HUES64 (cell line): Measurements from ENCODE around the gene CUTA.

Experiments
- H3K27ac ChIP-seq: 2 replicates; pipeline ENCODE4 v1.7.0; 2013; ENCODE audit warnings: low read depth, low read length, inconsistent platforms
- H3K27me3 ChIP-seq: 2 replicates; pipeline ENCODE4 v1.6.1; 2013; ENCODE audit warnings: mild to moderate bottlenecking, low read length; ENCODE audit not compliant: insufficient read depth
- H3K36me3 ChIP-seq: 2 replicates; pipeline ENCODE4 v1.6.1; 2013; ENCODE audit warnings: mild to moderate bottlenecking, low read length; ENCODE audit not compliant: insufficient read depth
- H3K4me1 ChIP-seq: 2 replicates; pipeline ENCODE4 v1.6.1; 2013; ENCODE audit warnings: mild to moderate bottlenecking, low read length, moderate library complexity; ENCODE audit not compliant: insufficient read depth
- H3K4me3 ChIP-seq: 2 replicates; pipeline ENCODE4 v1.5.1; 2013; ENCODE audit warnings: mild to moderate bottlenecking, low read length, moderate library complexity
- H3K9ac ChIP-seq: 2 replicates; pipeline ENCODE4 v1.6.1; 2013; ENCODE audit warnings: mild to moderate bottlenecking, low read depth, low read length
- H3K9me3 ChIP-seq: 2 replicates; pipeline ENCODE4 v1.6.1; 2013; ENCODE audit warnings: low read depth, low read length; ENCODE audit not compliant: insufficient read depth
- WGBS: fragments of 150-250, 120-280 bp; methylation state at CpG from one replicate; pipeline ENCODE4 v1.1.7; 2013; ENCODE audit warnings: missing lambda C conversion rate; 5-methylcytosine and 5-hydroxymethylcytosine counted together

CUTA gene

GRCh38 chr6:33438978-33439594 lies 21.2 kb upstream of the CUTA start:
- Histone ChIP-seq H3K27ac (no peak overlapping the region), H3K9me3 (no peaks in the 10 kb centered on the region), H3K27me3 (no peaks in the 10 kb centered on the region), H3K4me3 (no peak overlapping the region), H3K9ac (no peak overlapping the region), H3K4me1 (peaks cover 2% of the 10 kb centered on the region), H3K36me3 (peaks cover 86% of the 10 kb centered on the region)
- WGBS: 94% methylated on average over 3 of the region's 3 CpGs

- no peak overlapping the region for H3K9ac ChIP-seq
- no peak overlapping the region for H3K27ac ChIP-seq
- WGBS: 95% methylated on average over 18 of the region's 18 CpGs
- no peaks in the 10 kb centered on the region for H3K27me3 ChIP-seq
- peaks cover 14% of the 10 kb centered on the region for H3K4me1 ChIP-seq
- no peak overlapping the region for H3K4me3 ChIP-seq
- no peaks in the 10 kb centered on the region for H3K9me3 ChIP-seq
- H3K36me3 ChIP-seq: peaks cover 75% of the 10 kb centered on the region
These were observed 19.8 kb upstream of the CUTA start for GRCh38 chr6:33437666-33438065.

DNA sequence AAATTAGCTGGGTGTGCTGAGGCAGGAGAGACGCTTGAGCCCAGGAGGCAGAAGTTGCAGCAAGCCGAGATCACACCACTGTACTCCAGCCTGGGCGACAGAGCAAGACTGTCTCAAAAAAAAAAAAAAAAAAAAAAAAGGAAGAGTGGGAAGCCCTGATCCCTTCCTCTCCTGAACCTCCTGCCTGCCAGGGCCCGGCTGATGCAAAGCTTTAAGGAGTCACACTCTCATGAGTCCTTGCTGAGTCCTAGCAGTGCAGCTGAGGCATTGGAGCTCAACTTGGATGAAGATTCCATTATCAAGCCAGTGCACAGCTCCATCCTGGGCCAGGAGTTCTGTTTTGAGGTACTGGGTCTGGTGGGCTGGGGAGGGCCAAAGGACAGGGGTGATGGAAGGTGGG lies 17.1 kb upstream of the CUTA start:
- Histone ChIP-seq H3K4me1 (peaks cover 28% of the 10 kb centered on the region), H3K9me3 (no peaks in the 10 kb centered on the region), H3K27me3 (no peaks in the 10 kb centered on the region), H3K27ac (no peak overlapping the region; the same call in 1 of the 2 replicates), H3K36me3 (peaks cover 48% of the 10 kb centered on the region), H3K4me3 (no peak overlapping the region), H3K9ac (no peak overlapping the region)
- WGBS: 96% methylated on average over 4 of the region's 4 CpGs

DNA sequence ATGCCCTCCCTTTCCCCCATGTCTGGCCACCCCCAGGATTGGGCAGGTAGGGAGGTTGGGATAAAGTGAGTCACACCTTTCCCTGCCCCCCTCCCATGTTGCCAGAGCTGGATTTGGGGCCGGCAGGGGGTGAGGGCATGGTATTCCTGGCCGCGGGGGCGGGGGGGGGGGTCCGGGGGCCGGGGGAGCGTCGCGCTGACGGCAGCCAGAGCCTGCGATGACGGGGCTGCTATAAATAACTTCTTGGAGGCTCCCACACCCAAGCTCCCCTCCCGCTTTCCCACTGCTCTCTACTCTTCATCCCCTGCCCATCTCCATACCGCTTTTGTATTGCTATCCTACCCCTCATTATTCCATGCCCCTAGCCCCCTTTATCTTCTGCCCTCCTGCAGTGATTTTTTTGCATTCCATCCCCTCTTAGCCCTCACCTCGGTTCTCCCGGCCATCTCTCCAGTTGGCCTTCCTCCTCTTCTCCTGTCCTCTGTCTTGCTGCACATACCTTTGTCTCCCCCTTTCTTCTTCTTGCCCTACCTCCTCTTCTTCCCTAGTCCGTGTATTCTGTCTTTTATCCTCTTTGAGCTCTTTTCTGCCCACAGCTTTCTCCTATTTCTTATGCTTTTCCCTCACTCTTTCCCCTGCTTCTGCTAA lies 15.8 kb upstream of the CUTA start:
- Histone ChIP-seq H3K36me3 (peaks cover 37% of the 10 kb centered on the region), H3K27ac (peak overlapping the region; percentile 100), H3K27me3 (no peaks in the 10 kb centered on the region), H3K9me3 (no peaks in the 10 kb centered on the region), H3K4me1 (peaks cover 39% of the 10 kb centered on the region), H3K9ac (peak overlapping the region; percentile 33; the same call in 1 of the 2 replicates), H3K4me3 (peak overlapping the region; percentile 57)
- 5% methylated on average over 13 of the region's 17 CpGs for WGBS

GRCh38 chr6:33433001-33433543 lies 15.2 kb upstream of the CUTA start:
- peak overlapping the region; percentile 33; the same call in 1 of the 2 replicates for H3K9ac ChIP-seq

GRCh38 chr6:33432546-33432945 lies 14.6 kb upstream of the CUTA start:
- peaks cover 44% of the 10 kb centered on the region for H3K4me1 ChIP-seq
- 27% methylated on average over 10 of the region's 10 CpGs for whole genome bisulfite sequencing
- H3K4me3 ChIP-seq: peak overlapping the region; percentile 57
- no peaks in the 10 kb centered on the region for H3K27me3 ChIP-seq
- H3K36me3 ChIP-seq: peaks cover 27% of the 10 kb centered on the region
- H3K27ac ChIP-seq: peak overlapping the region; percentile 100
- peak overlapping the region; percentile 83 for H3K9ac ChIP-seq
- no peaks in the 10 kb centered on the region for H3K9me3 ChIP-seq

More at GRCh38 chr6:33433001-33433543, 15.2 kb upstream of the CUTA start:
- peak overlapping the region; percentile 100 for H3K27ac ChIP-seq
- peaks cover 44% of the 10 kb centered on the region for H3K4me1 ChIP-seq
- H3K36me3 ChIP-seq: peaks cover 32% of the 10 kb centered on the region
- peak overlapping the region; percentile 57 for H3K4me3 ChIP-seq
- no peaks in the 10 kb centered on the region for H3K9me3 ChIP-seq
- 64% methylated on average over 1 of the region's 1 CpG for WGBS
- no peaks in the 10 kb centered on the region for H3K27me3 ChIP-seq

DNA sequence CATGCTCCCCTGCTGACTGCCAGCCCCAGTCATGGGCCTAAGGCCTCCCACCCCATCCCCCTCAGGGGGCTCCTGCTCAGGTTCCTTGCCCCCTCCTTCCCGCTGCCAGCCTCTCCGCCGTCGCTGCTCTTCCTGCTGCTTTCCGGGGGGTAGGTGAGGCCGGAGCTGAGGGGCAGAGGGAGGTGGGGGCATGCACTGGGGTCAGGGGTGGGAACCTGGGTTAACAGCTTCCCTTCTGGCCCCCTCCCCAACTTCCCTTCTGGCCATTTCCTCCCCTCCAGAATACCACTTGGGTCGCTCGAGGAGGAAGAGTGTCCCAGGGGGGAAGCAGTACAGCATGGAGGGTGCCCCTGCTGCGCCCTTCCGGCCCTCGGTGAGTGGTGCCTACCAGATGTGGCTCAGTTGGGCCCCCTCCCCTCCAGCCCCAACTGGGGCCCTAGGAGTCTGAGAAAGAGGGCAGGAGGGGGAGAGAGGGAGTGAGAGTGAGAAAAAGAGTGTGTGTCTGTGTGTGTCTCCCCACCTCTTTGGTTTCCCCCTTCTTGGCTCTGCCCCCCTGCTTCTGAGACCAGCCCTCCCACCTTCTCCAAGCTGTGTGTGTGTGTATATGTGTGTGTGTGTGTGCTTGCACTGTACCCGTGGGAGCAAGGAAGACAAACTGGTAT lies 14.1 kb upstream of the CUTA start:
- peaks cover 22% of the 10 kb centered on the region for H3K36me3 ChIP-seq
- peak overlapping the region; percentile 83 for H3K9ac ChIP-seq
- H3K27ac ChIP-seq: peak overlapping the region; percentile 100
- H3K27me3 ChIP-seq: no peaks in the 10 kb centered on the region
- H3K9me3 ChIP-seq: no peaks in the 10 kb centered on the region
- H3K4me3 ChIP-seq: peak overlapping the region; percentile 57
- H3K4me1 ChIP-seq: peaks cover 48% of the 10 kb centered on the region
- WGBS: 0% methylated on average over 7 of the region's 12 CpGs

GRCh38 chr6:33430991-33431879 lies 13.3 kb upstream of the CUTA start:
- 1% methylated on average over 11 of the region's 12 CpGs for WGBS
- Histone ChIP-seq H3K27ac (peak overlapping the region; percentile 100), H3K36me3 (peaks cover 14% of the 10 kb centered on the region), H3K4me3 (peak overlapping the region; percentile 57), H3K27me3 (no peaks in the 10 kb centered on the region), H3K9ac (peak overlapping the region; percentile 83), H3K9me3 (no peaks in the 10 kb centered on the region), H3K4me1 (peaks cover 49% of the 10 kb centered on the region)

DNA sequence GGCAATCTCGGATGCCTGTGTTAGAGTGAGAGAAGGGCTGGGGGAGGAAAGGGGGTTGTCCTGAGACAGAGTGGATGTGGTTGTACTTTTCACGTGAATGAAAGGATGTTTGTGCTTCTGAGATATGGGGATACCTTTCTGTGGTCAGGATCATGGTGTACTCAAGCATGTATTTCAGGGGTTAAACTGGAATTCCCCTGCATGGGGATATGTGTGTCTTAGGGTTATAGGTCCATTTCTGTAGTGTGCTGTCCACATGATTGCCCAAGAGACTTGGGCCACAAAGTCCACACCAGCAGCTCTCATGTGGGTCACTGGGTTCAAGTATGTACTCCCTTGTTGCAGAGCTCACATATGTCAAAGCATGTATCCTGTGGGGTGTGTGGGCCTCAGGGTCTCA lies 12.4 kb upstream of the CUTA start:
- peak overlapping the region; percentile 100 for H3K27ac ChIP-seq
- no peaks in the 10 kb centered on the region for H3K9me3 ChIP-seq
- H3K4me1 ChIP-seq: peaks cover 49% of the 10 kb centered on the region
- peak overlapping the region; percentile 57; the same call in 1 of the 2 replicates for H3K4me3 ChIP-seq
- no peak overlapping the region for H3K9ac ChIP-seq
- peaks cover 5% of the 10 kb centered on the region for H3K36me3 ChIP-seq
- WGBS: 62% methylated on average over 2 of the region's 2 CpGs
- no peaks in the 10 kb centered on the region for H3K27me3 ChIP-seq

- Histone ChIP-seq H3K27me3 (no peaks in the 10 kb centered on the region), H3K9me3 (no peaks in the 10 kb centered on the region), H3K36me3 (no peaks in the 10 kb centered on the region), H3K9ac (no peak overlapping the region), H3K4me1 (peaks cover 53% of the 10 kb centered on the region), H3K27ac (no peak overlapping the region), H3K4me3 (no peak overlapping the region)
- WGBS: 81% methylated on average over 2 of the region's 2 CpGs
These were observed 11.8 kb upstream of the CUTA start for GRCh38 chr6:33429750-33430052.
